Left renal cortex interstitium (tissue), 4 donors: ENCODE results near the gene PNCK. TPM values are rescaled to one million over a fixed set of nuclear protein-coding genes. Genes with fewer than 3 reads are reported as not detected.

Source experiments
- DNase-seq, 4 donors: peaks; one replicate each; pipeline ENCODE4 v3.0.0-alpha.2; 2013; ENCODE audit warnings: low read depth in 4 of 4, low spot score in 2 of 4, missing footprints in 1 of 4
- polyA plus RNA-seq, 4 donors: library from polyadenylated mRNA; unstranded; fragments of 120-200 nt; gene quantifications; one replicate each; pipeline ENCODE4 v1.2.1, GENCODE V29; 2013; ENCODE audit not compliant: insufficient read length in 4 of 4

Gene PNCK
- polyA plus RNA-seq, 4 donors: 6.5 to 13.3 (median 8.9) TPM

DNA sequence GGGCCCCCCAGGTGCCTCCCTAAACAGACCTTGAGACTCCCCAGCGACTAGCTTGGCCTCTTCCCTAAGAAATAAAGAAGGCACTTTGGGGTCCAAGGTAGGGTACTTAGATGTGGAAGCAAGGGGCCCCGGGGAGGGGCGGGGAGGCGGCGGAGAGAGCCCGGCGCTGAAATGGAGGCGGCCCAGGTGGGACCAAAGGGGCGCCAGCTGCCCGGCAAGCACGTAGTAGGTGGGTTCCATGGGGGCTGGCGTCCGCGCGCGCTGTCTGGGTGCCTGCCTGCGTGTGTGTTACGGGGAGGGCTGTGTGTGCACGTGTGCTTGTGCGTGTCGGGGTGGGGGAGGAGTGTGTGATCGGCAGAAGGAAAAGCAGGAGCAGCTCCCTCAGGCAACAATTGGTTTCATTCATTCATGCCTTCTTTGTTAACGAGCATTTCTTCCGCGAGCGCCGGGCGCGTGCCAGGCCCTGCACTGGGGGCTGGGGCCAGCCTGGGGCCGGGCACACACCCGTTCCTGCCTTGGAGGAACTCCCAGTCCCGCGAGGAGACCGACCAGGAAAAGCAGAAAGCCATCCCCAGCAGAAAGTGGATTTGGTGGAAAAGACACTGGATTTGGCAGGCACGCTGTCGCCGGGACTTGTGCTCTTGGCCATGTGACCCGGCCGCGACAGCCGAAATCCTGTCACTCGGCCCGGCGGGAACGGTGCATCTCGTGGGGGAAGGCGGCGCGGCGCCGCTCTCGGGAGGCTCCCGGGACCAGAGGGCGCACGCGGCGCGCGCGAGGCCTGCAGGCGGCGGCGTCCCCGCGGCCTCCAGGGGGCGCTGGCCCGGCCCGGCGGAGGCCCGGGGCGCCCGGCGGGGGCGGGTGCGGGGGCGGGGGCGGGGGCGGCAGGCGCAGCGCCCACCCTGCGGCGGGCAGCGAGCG, 29.9 kb downstream of the PNCK start:
- DNase-seq: no peak

DNA sequence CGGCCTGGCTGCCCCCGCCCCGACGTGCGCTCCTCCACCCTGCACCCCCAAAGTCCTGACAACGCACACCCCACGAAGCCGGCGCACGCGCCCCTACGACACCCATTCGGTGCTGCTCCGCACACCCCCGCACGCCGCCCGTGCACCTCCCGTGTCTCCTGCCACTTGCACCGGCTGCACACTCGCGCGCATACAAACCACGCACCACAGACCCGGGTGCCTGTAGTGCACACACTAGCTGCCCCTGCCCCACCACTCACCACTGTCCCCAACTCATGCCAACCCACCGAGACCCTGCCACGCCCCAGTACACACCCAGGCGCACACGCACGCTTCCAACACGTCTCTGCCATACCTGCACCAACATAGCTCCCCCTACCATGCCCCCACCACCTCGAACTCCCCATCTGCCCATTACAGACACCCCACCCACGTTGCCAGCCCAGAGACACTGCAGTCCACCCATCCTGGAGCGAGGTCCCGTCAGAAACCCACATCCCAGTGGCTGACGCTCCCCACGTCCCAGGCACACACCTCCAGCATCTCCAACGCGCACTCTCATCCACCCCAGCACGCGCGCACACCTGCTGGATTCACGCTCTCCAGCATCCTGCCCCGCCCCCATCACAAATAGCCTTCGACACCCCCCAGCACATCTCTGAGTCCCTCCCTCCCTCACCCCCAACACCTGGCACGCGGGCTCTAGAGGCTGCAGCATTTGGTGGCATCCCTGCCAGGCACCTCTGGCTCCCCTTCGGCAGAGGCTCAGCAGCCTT, 30.8 kb downstream of the PNCK start:
- no peak for DNase-seq

- no peak for DNase-seq
Measured at GRCh38 chrX:153642051-153642654, 31.5 kb downstream of the PNCK start.

GRCh38 chrX:153641627-153642026, 32.0 kb downstream of the PNCK start:
- DNase-seq: no peak

- no peak for DNase-seq
Measured at GRCh38 chrX:153640736-153641575, 32.7 kb downstream of the PNCK start.

DNA sequence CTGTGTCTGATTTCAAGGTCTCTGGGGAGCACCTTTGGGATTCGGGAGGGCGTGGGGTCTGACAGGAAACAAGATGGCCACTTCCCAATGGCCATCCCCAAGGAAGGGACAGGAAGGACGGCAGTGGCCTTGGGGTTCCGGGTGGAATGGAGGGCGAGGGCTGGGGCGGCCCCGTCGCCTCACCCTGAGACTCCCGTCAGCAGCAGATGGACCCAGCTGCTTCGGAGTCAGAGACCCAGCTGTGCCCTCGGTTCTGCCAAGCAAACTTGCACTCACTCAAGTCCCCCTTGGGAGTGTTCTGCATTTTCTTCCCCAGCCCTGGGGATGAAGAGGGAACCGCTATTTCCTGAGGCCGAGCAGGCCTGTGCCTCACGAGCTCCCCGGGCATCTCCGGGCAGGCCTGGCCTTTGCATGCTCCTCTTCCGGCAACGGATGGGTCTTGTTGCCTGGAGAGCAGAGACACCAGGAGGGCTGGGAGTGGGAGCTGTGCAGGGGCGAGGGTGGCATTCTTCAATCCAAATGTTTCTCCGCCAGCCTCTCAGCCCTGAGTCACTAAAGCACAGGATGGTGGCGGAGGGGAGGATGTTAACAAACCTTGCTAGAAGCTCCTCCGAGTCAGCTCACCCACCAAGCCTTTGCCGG, 33.4 kb downstream of the PNCK start:
- DNase-seq: no peak

DNA sequence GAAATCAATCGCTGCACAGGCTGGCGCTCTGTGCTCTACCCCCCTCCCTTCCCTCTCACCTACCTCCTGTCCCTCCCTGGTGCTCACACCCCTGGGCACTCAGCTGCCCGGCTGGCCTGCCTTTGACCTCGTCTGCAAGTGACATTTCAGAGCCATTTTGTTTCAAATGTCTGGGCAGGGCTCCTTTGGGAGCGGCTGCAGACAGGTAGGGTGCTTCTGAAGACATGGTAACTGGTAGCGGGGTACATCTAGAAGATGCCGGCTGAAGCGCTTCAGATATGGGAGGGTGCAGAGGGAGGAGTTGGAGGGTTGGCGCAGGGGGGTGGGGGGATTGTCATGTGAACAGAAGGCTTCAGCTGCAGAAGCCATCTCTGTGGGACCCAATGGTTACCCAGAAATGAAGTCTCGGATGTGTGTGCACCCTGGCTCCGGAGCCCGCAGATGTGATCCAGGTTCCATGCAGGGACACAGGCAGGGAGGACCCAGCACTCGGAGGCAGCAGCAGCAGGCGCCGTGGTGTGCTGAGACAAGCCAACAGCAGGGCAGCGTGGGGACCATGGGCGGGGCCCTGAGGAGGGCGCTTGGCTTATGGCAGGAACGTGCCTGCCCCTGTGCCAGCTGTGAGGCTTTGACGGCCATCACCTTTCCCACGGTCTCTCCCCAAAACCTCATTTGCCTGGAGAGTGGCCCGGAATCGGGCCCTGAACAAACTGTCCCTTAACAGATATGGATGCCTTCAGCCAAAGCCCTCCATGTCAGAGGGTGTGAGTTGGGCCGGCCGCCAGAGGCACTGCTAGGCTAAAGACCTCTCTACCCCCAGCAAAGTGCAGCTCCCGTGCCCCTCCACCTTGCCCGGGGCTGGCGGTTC, 34.2 kb downstream of the PNCK start:
- no peak for DNase-seq

DNA sequence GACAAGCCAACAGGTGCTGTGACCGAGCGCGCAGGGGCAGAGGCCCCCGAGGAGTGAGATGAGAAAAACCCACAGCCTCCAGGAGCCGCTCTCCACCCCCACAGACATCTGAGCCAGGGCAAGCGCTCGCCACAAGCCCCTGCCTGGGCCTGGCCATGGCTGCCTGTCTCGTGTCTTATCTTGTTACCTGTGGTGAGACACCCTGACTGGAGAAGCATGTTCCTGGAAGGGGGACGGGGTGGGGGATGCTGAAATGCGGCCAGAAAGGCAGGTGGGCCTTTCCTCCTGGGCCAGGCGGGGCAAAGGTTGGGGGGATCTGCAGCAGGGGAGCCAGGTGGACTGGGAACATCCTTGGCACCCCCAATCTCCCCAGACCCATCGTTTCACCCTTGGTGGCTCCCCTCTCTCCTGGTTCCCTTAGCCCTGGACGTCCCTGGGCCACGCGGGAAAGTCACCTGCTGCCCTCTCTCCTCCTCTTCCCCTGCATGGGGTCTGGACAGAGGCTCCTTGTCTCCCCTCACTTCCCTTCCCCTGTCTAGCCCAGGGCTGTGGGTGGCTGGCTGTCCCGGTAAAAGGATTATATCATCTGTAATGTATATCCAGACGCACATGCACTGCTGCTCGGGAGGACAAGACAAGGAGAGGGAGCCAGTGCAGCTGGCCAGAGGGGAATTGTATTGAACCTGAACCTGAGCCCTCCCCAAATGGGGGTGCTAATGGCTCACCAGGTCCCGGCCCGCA, 35.0 kb downstream of the PNCK start:
- no peak for DNase-seq

- no peak for DNase-seq
Measured at GRCh38 chrX:153638041-153638371, 35.6 kb downstream of the PNCK start.

GRCh38 chrX:153637121-153638040, 36.2 kb downstream of the PNCK start:
- no peak for DNase-seq

DNA sequence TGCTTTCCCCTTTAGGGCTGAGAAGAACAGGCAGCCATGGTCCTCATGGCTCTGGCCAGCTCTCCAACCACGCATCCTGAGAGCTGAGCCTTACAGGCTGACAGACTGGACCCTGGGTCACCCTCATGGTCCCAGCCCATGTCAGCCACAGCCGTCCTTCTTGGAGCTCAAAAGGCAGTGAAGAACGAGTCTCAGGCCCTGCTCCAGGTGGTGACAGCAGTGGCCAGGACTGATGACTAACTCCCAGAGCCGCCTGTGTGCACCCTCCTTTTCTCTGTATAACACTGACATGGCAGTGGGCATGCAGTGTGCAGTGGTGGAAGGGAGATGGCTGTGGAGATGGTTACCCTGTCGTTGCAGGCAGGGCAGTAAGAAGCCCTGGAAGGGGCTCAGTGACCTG, 36.9 kb downstream of the PNCK start:
- no peak for DNase-seq

GRCh38 chrX:153635788-153636668, 37.6 kb downstream of the PNCK start:
- no peak for DNase-seq

DNA sequence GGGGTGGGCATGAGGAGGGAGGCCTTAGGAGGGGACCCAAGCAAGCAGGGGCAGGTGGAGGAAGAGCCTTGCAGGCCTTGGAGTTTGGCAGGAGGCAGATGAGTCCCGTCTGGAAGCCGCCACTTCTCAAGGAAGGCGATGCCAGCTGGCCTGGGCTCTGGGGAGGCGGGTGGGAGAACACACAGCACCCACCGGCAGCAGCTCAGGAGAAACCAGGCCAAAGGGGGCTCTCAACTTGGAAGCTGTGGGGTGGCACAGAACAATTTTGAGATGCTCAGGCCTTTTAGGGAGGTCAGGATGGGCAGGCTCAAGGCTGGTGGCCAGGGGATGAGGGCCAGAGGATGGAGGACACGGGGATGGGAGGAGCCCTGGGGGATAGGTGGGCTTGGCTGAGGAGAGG, 38.2 kb downstream of the PNCK start:
- DNase-seq: no peak

DNA sequence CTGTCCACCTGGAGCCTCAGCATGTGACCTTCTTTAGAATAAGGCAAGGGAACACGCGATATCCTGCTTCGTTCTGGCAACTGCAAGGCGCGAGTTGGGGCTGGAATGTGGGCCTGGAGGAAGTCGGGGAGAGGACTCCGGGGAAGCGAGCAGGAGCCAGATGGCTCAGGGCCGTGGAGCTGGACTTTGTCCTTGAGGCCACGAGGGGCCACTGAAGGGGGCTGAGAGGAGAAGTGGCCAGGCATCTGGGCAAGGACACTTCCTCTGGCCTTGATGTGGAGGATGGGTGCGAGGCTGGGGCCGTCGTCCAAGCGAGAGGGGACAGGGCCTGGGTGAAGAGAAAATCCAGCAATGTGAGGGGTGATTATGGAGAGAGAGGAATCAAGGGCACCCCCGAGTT, 38.8 kb downstream of the PNCK start:
- DNase-seq: no peak

DNA sequence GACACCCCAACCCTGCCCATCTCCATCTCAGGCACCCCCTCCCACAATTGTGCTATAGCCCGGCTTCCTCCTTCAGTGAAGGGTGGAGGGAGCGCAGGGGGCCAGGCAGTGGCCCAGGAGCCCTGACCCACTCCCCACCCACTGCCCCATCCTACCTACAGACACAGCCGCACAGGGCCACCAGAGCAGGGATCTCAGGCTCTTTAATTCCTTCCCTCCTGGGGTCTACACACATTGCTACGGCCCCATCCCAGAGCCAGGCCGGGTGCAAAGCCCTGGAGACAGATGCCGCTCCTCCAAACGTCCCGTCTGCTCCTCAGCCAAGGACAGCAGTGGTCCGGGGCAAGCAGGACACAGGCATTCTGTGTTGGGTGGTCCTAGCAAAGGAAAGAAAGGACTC, 39.4 kb downstream of the PNCK start:
- DNase-seq: no peak

DNA sequence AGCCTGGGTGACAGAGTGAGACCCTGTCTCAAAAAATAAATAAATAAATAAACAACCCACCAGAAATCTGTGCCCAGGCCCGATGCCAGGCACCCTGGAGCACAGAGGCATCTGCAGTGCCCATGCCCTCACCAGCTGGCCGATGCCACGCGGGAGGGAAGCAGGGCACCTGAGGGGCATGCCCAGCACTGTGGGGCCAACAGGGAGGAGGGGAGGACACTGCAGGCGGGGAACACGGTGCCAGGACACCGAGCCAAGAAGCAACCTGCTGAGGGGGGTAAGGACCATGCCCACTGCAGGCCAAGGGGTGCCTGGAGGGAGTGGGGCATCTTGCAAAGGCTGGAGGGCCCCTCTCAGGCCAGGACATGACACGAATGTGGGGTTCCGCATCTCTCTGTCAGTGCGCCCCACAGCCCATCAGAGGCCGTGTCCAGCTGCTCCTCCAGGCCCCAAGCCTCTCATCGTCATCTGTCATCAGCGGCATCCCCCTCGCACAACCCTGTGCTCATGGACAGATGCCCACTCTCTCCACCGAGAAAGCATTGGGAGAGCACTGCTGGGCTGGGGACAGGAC, 39.9 kb downstream of the PNCK start:
- DNase-seq: no peak
